HG02885 (cell line): ENCODE measurements around the gene OPTC.

Experiments
- ATAC-seq: cut with Tn5 transposase; IDR thresholded peaks from one replicate; pipeline ENCODE4 v1.9.1; 2021; ENCODE audit warnings: mild to moderate bottlenecking; ENCODE audit not compliant: unreplicated experiment, poor library complexity

OPTC gene

DNA sequence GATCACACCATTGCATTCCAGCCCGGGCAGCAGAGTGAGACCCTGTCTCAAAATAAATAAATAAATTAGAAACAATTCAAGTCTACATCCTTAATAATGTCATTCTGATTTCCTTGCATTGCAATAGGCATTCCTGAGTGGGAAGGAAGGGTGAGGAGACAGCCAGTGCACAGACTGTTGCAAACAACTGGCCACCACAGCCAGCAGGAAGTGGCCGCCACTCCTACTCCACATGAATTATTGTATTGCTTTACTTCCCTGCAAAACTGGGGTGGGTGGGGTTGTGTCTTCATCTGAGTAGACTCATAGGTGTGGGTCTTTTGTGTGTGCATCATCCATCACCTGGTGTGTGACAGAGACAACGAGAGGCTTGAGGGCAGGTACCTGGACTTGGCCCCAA is 60.1 kb downstream of the OPTC start:
- ATAC-seq, result no peak

DNA sequence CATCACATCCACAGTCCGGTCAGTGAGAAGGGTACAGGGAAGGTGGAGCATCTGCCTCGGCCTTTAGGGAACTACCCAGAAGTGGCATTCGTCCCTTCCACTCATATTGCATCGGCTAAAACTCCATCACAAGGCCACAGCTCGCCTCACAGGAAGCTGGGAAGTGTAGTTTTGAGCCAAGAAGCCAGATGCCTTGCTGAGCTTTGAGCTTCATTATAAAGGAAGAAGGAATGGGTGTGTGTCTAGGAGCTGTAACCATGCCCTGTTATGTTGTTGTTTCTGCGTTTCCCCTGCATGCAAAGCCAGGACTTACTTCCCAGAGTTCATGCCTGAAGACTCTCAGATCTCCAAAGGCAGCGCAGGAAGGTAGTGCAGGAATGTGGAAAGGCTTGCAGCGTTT is 61.1 kb downstream of the OPTC start:
- ATAC-seq, result no peak

DNA sequence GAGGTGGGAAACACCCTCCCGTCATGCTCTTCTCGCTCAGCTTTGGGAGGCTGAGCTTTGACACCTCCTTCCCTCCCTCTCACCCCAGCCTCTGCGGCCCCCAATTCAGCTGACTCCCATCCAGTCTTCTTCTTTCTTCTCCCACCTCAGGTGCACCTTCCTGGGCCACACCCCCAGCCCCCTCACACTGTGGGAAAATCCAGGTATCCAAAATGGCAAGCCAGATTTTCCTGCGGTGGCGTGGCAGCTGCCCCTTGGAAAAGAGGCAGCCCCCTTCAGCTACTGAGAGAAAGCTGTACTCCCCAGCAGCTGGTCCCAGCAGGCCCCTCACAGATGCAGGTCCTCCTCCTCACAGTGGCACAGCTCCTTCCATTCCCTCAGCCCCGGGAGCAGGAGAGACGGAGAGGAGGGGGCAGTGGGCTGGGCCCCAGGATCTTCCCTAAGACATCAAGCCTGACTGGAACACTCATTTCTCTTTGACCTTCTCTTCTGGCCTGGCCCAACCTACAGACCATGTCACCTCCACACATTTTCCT is 61.6 kb downstream of the OPTC start:
- ATAC-seq, result no peak

DNA sequence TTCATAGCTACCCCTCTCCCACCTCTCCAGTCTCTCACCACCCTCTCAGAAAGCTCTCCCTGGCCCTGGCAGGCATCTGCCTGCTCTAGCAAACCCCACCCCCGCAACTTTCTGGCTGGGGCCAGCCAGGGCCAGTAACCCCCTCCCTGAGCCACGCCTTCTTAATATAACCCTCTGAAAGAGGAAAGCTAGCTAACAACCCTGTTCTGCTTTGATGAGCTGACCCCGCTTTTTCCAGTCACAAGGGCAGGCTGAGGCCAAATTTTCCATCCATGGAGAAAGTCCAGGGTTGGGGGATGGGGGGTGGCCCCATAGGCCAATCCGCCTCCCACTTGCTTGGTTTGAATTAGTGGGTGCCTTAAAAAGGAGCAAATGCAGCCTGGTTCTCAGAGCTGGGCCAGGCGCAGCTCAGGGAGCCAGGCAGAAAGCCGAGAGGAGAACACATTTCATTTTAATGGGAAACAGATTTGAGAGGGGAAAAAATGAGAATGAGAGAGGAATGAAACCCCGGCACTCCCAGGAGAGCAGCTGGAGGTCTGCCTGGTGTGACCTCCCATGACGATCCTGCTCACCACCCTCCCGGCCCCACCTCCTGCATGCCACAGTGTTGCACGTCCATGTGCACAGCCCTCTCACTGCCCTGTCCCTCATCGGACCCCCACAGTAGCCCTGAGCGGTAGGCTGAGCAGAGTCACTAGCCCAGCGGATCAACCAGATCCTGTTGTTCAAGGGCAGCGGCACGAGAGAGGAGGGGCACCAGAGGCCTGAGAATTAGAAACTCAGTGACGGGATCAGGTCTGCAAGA is 62.3 kb downstream of the OPTC start:
- ATAC-seq, result no peak

DNA sequence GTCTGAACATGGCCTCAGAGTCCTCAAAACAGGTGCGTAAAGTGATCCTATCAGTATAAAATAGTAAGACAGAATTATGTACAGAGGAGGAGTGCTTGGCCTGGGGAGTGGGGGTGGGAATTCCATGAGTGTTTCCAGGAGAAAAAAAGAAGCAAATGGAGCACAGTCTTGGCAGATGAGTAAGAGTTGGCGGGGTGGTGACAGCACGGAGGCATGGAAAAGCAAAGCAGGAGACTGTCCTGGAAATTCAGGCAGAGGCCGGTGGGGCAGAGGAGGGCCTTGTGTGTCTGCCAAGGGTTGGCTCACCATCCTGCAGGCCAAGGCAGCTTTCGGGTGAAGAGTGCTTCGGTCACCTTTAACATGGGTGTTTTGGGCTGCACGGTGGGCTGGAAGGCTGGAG is 63.4 kb downstream of the OPTC start:
- no peak for ATAC-seq

DNA sequence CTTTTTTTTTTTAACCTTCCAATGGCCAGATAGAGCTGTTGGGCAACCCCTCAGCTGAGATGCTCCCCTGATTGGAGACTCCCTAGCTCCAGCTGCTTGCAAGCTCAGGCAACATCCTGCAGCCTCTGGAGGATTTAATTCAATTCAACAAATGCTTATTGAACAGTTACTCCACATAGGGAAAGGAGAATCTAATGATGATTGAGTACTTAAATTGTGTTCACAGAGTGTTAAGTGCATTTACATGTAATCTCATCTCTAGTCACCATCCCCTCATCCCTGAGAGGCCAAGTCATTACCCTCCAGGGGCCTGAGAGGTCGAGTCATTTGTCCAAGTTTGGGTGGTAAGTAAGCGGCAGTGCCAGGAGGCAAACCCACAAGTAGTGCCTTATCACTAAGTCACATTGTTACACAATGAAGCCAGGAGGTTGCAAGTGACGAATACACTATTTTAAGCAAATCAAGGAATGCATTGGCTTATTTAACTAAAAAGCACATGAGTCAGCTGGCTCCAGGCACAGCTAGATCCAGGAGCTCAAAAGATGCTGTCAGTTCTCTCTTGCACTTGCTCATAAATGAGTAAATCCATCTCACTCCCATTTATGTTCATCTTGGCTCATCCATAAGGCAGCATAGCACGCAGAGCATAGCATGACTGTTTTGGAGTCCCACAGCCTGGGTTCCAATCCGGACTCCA is 64.3 kb downstream of the OPTC start:
- ATAC-seq, result no peak
